Right atrium auricular region (tissue), 2 donors: ENCODE results near the gene IL12RB2. TPM values are rescaled to one million over a fixed set of nuclear protein-coding genes. Genes with fewer than 3 reads are reported as not detected.

Source experiments
- DNase-seq: peaks from one replicate; pipeline ENCODE4 v3.0.0-alpha.2; 2019; ENCODE audit warnings: low spot score
- H3K27ac ChIP-seq, 2 donors: fragments of 200-600 bp; sonication (generic); 1 replicate in 1 of 2; 2 replicates in 1 of 2; pipeline ENCODE4 v1.5.1; 2016 to 2019
- H3K27me3 ChIP-seq, 2 donors: fragments of 200-600 bp; sonication (generic); one replicate each; pipeline versions ENCODE4 v1.5.1 to v1.6.0; 2017 to 2019
- H3K36me3 ChIP-seq: fragments of 200-600 bp; sonication (generic); one replicate; pipeline ENCODE4 v1.5.1; 2016
- H3K4me1 ChIP-seq, 2 donors: fragments of 200-600 bp; sonication (generic); one replicate each; pipeline versions ENCODE4 v1.5.1 to v1.6.0; 2017 to 2019
- H3K4me3 ChIP-seq, 2 donors: fragments of 200-600 bp; sonication (generic); 1 replicate in 1 of 2; 2 replicates in 1 of 2; pipeline ENCODE4 v1.5.1; 2017 to 2019; ENCODE audit warnings: mild to moderate bottlenecking in 1 of 2, moderate library complexity in 1 of 2
- H3K9me3 ChIP-seq, 2 donors: fragments of 200-600 bp; sonication (generic); one replicate each; pipeline ENCODE4 v1.5.1; 2019
- CTCF ChIP-seq, 2 donors: fragments of 200-600 bp; sonication (generic); IDR thresholded peaks; one replicate each; pipeline ENCODE4 v1.5.1; 2019; ENCODE audit warnings: antibody characterized with exemption in 2 of 2
- total RNA-seq, 2 donors: library from RNA; depleted of rRNA; stranded (reverse); fragments of >200 nt; gene quantifications; one replicate each; pipeline ENCODE4 v1.1.0, GENCODE V29; 2016

The IL12RB2 gene
- total RNA-seq, 2 donors from 2014 or later = 0.43 to 0.44 TPM

- Histone ChIP-seq H3K36me3 (no peaks in the 10 kb centered on the region), H3K27me3 (no peaks in the 10 kb centered on the region), H3K4me1 (no peaks in the 10 kb centered on the region), H3K9me3 (no peaks in the 10 kb centered on the region), H3K27ac (no peak overlapping the region), H3K4me3 (no peak overlapping the region)
- no peak for DNase-seq
- no peak for TF ChIP-seq CTCF (IDR thresholded peaks at IDR 0.05)
Observed at GRCh38 chr1:67368046-67368514, 60.4 kb downstream of the IL12RB2 start.

GRCh38 chr1:67371043-67371442, 63.4 kb downstream of the IL12RB2 start:
- H3K36me3 ChIP-seq = no peaks in the 10 kb centered on the region
- H3K4me1 ChIP-seq = no peaks in the 10 kb centered on the region
- no peak for TF ChIP-seq CTCF (IDR thresholded peaks at IDR 0.05)
- no peak for DNase-seq
- H3K4me3 ChIP-seq = no peak overlapping the region
- no peaks in the 10 kb centered on the region for H3K27me3 ChIP-seq
- H3K9me3 ChIP-seq = no peaks in the 10 kb centered on the region
- H3K27ac ChIP-seq = no peak overlapping the region

- H3K4me3 ChIP-seq = no peak overlapping the region
- no peaks in the 10 kb centered on the region for H3K4me1 ChIP-seq
- no peaks in the 10 kb centered on the region for H3K9me3 ChIP-seq
- no peaks in the 10 kb centered on the region for H3K27me3 ChIP-seq
- no peak for DNase-seq
- H3K27ac ChIP-seq = no peak overlapping the region
- no peaks in the 10 kb centered on the region for H3K36me3 ChIP-seq
- TF ChIP-seq CTCF (IDR thresholded peaks at IDR 0.05) = no peak
Observed at GRCh38 chr1:67371681-67372080, 64.0 kb downstream of the IL12RB2 start.

- H3K4me1 ChIP-seq = no peaks in the 10 kb centered on the region
- no peak for TF ChIP-seq CTCF (IDR thresholded peaks at IDR 0.05)
- H3K4me3 ChIP-seq = no peak overlapping the region
- no peaks in the 10 kb centered on the region for H3K27me3 ChIP-seq
- H3K36me3 ChIP-seq = no peaks in the 10 kb centered on the region
- no peaks in the 10 kb centered on the region for H3K9me3 ChIP-seq
- no peak for DNase-seq
- H3K27ac ChIP-seq = no peak overlapping the region
Observed at GRCh38 chr1:67372136-67372535, 64.5 kb downstream of the IL12RB2 start.

GRCh38 chr1:67372898-67373297, 65.2 kb downstream of the IL12RB2 start:
- Histone ChIP-seq H3K27ac (no peak overlapping the region), H3K27me3 (no peaks in the 10 kb centered on the region), H3K9me3 (no peaks in the 10 kb centered on the region), H3K4me3 (no peak overlapping the region), H3K36me3 (no peaks in the 10 kb centered on the region), H3K4me1 (no peaks in the 10 kb centered on the region)
- no peak for TF ChIP-seq CTCF (IDR thresholded peaks at IDR 0.05)
- no peak for DNase-seq

- no peaks in the 10 kb centered on the region for H3K27me3 ChIP-seq
- no peak overlapping the region for H3K4me3 ChIP-seq
- H3K4me1 ChIP-seq = no peaks in the 10 kb centered on the region
- no peaks in the 10 kb centered on the region for H3K9me3 ChIP-seq
- no peak for TF ChIP-seq CTCF (IDR thresholded peaks at IDR 0.05)
- no peak overlapping the region for H3K27ac ChIP-seq
- no peaks in the 10 kb centered on the region for H3K36me3 ChIP-seq
- DNase-seq = no peak
Observed at GRCh38 chr1:67376381-67376780, 68.7 kb downstream of the IL12RB2 start.
